Fibroblast of upper back skin (primary cell): ENCODE data around the gene SEC24C.
"Not testable (repeated sequence)": the region's sequence is repeated elsewhere in the genome, so short reads cannot be mapped to it uniquely, and the experiment has no call there.

Experiments used
- DNase-seq: peaks from one replicate; pipeline ENCODE4 v3.0.0-alpha.2; 2013

Gene SEC24C

DNA sequence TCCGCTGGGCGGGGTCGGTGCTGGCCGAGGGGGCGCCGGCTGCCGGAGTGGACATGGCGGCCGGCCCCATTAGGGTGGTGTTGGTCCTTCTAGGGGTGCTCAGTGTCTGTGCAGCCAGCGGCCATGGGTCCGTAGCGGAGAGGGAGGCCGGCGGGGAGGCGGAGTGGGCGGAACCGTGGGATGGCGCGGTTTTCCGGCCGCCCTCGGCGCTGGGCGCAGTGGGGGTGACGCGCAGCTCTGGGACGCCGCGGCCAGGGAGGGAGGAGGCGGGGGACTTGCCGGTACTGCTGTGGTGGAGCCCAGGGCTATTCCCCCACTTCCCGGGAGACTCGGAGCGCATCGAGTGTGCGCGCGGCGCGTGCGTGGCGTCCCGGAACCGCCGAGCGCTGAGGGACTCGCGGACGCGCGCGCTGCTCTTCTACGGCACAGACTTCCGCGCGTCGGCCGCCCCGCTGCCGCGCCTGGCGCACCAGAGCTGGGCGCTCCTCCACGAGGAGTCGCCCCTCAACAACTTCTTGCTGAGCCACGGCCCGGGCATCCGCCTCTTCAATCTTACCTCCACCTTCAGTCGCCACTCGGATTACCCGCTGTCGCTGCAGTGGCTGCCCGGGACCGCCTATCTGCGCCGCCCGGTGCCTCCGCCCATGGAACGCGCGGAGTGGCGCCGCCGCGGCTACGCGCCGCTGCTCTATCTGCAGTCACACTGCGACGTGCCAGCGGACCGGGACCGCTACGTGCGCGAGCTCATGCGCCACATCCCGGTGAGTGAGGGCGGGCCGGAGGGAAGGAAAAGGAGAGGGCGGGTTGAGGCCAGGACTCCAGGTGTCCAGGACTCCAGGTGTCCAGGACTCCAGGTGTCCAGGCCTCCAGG is 28.3 kb downstream of the SEC24C start:
- peak; percentile 82 for DNase-seq

DNA sequence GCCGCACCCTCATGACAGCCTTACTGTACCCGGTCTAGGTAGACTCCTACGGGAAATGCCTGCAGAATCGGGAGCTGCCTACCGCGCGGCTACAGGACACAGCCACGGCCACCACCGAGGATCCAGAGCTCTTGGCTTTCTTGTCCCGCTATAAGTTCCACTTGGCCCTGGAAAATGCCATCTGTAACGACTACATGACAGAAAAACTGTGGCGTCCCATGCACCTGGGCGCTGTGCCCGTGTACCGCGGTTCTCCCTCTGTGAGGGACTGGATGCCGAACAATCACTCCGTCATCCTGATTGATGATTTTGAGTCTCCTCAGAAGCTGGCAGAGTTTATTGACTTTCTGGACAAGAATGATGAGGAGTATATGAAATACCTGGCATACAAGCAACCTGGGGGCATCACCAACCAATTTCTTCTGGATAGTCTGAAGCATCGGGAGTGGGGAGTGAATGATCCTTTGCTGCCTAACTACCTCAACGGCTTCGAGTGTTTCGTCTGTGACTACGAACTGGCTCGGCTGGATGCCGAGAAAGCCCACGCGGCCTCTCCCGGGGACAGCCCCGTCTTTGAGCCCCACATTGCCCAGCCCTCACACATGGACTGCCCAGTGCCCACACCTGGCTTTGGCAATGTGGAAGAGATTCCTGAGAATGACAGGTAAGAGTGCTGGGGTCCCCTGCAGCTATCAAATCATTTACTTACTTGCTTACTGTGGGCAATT is 29.1 kb downstream of the SEC24C start:
- no peak for DNase-seq

DNA sequence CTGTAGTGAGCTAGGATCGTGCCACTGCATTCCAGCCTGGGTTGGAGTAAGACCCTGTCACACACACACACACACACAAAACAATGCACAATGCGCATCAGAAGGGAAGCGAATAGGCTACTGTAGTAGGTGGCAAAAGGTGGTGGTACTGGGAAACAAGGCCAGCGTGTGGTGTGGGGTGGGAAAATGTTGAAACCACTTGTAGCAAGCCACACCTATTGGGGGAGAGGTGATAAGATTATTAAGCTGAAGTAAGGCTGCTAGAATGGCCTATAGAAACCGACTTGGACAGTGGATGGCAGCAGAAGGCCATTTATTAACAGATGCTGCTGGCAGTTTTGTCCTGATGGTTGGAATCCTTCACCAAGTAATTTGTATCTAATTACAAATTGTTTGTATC is 30.5 kb downstream of the SEC24C start:
- DNase-seq, result peak; percentile 20

DNA sequence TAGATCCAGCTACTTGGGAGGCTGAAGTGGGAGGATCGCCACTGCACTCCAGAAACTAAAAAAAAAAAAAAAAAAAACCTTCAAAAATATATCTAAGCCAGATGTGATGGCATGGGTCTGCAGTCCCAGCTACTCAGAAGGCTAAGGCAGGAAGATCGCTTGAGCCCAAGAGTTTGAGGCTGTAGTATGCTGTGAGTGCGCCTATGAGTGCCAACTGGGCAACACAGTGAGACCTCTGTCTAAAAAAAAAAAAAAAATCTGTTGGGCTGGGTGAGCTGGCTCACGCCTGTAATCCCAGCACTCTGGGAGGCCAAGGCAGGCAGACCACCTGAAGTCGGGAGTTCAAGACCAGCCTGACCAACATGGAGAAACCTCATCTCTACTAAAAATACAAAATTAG is 34.8 kb downstream of the SEC24C start:
- no peak for DNase-seq

DNA sequence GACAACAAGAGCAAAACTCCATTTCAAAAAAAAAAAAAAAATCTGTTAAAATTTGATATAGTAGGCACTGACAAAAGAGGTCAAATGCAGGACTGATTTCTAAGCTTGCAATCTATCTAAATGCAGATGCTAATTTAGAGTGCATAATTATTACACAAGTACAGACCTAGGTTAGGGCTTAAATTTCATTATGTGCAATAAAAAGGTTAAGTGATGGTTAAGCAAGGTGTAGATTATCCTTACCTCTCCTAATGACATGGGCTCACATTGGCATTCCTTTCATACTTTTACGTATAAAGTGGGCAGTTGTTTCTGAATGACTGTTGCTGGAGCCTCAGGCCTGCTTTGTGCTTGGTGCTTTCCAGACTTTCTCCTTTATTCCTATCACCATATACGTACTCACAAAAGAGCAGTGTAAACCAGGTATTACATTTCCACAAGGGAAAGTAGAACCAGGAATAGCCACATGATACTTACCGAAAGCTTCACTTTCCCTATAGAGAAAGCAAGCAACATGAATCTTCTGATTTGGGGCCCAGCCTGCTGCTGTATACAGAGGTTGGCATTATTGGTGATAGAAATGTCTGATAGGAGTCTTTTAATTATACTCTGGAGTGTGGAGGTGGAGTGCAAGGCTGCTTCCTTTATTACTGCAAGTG is 35.5 kb downstream of the SEC24C start:
- no peak for DNase-seq

DNA sequence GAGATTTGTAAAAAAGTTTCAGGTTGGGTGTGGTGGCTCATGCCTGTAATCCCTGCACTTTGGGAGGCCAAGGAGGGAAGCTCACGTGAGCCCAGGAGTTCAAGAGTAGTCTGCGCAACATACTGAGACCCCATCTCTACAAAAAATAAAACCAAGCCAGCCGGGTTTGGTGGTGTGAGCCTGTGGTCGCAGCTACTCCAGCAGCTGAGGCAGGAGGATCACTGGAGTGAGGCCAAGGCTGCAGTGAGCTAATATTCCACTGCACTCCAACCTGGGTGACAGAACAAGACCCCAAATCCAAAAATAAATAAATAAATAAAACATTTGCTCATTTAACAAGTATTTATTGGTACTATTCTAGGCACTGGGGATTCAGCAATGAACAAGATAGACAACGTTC is 36.1 kb downstream of the SEC24C start:
- no peak for DNase-seq

DNA sequence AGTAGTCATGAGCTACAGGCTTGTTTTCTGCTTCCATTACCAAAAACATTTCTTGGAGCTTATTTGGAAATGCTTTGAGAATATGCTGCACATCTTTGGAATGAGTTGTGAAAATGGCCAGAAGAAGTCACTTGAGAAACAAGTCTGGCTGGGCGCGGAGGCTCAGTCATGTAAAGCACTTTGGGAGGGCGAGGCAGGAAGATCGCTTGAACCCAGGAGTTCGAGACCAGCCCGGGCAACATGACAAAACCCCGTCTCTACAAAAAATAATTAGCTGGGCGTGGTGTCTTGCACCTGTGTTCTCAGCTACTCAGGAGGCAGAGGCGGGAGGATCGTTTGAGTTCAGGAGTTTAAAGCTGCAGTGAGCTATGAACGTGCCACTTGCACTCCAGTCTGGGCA is 36.8 kb downstream of the SEC24C start:
- DNase-seq, result no peak

DNA sequence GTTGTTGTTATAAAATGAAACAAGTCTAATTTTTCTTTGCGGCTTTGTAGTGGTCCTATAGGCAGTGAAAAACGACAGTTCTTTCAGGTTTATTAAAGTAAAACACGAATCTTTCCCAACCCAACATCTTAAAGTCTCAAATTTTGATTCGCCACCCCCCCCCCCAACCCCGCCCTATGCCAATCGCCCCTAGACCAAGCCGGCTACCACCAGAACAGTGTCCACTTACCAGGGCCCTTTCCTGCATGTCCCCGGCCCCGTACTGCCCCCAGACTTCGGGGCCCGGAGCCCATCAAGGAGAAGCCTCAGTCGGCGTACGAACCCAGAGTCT is 37.3 kb downstream of the SEC24C start:
- DNase-seq, result no peak

DNA sequence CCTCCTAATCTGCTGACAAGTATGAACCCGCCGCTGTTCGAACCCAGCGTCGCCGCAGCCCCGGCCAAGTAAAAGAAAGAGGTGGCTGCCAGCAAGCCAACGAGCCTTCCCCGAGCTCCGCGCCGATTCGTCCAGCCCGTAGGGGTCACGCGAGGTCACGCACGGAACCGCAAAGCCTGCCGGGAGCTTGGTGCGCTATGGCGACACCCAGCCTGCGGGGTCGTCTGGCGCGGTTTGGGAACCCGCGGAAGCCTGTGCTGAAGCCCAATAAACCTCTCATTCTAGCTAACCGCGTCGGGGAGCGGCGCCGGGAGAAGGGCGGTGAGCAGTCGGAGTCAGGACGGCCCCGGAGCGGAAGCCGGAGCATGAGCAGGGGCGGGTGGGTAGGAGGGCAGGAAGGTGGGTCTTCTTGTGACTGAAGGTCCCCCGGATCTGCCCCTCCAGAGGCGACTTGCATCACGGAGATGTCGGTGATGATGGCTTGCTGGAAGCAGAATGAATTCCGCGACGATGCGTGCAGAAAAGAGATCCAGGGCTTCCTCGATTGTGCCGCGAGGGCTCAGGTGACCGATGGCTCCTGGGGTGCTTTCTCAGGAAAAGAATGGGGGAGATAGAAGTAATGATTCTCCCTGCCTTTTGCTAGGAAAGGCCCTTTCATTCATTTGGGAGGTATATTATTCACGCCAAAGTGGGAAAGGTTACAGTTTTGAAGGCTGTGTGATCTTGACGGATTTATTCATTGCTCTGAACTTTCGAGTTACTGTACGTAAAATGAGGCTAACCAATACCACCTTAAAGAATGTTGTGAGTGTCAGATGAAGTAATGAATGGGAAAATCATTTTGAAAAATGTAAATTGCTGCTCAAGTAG is 37.9 kb downstream of the SEC24C start, which contains the start of gene CHCHD1:
CHCHD1 (plus strand) TSS at position 170 of the 870 bp plus-strand sequence; CDS start at position 198, 28 bp downstream.
- DNase-seq, result peak; percentile 83

DNA sequence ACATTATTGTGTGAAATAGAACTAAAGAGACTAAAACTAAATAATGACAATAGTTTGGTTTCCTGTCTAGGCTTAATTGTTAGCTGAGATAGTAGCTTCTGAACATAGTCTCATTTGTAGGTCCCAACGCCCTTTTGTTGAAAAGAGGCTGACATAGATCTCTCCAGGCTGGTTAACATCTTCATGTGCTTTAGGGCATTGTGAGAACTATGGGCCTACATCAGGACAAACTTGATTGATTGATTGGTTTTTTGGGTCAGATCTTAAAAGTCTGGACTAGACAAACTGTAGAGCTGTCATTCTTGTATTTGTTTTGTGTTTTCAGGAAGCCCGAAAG is 38.5 kb downstream of the SEC24C start:
- no peak for DNase-seq

DNA sequence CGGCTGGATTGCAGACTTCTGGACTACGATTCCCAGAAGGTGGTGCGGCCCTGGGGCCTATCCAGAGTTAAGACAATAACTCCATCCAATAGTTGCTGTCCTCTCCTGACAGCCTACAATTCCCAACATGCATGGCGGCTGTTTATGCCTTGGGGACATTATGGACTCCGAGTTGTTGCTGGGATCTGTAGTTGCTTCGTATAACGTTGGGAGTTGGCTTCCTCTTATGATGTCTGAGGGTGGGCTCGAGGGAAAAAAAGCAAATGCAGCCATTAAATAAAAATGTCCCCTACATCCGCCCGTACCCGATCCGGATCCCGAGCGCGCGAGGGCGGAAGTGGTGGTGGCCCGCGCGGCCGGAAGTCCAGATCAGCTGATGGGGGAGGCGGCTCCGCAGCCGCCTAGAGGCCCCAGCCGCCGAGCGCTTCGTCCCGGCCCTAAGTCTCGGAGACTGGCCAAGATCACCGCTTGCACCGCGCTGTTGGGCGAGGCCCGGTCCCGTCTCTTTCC is 41.1 kb downstream of the SEC24C start, which contains the start of gene ZSWIM8:
ZSWIM8 (plus strand) TSS at position 396 of the 510 bp plus-strand sequence. CDS start 273 bp downstream, outside the sequence.
- DNase-seq, result peak; percentile 95

DNA sequence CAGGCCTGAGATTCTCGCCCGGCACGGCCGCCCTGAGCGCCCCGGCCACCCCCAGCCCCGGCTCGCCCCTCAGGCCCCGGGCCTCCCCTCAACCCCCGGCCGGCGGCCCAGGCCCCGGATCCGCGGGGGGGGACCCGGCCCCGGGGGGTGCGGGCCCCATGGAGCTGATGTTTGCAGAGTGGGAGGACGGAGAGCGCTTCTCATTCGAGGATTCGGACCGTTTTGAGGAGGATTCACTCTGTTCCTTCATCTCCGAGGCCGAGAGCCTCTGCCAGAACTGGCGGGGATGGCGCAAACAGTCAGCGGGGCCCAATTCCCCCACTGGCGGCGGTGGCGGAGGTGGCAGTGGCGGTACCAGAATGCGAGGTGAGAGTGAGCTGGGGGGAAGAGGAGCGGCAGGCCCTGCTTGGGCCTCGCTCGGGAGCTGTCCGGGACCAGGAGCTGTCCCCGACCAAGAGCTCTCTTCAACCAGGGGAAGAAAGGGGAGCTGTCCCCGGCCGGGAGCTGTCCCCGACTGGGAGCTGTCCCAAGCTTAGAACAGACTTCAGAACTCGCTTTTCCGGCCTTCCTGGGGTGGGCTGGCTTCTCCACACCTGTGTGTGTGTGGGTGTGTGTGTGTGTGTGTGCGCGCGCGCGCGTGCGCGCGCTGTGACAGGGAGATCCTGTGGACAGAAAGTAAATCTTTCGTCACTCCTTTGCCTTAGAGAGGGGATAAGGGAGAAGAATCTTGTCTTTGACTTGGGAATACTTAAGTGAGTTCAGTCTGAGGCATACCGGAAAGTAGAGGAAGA is 41.7 kb downstream of the SEC24C start:
- DNase-seq, result peak; percentile 24

DNA sequence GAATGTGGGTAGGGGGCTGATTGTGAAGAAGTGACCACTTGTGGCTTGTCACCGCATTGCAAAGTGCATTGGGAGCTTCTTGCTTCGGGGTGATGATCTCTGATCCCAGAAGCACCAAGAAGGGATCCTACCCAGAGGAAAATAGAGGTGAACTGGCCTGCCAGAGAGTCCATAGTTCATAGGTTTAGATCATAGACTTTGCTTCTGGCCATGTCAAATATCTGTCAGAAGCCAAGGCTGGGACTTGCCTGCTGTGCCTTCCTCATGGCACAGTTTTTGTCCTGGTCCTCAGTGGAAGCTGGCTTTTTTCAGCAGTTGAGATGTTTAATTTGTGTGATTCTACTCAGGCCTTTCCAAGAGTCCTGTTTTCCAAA is 42.3 kb downstream of the SEC24C start:
- no peak for DNase-seq

DNA sequence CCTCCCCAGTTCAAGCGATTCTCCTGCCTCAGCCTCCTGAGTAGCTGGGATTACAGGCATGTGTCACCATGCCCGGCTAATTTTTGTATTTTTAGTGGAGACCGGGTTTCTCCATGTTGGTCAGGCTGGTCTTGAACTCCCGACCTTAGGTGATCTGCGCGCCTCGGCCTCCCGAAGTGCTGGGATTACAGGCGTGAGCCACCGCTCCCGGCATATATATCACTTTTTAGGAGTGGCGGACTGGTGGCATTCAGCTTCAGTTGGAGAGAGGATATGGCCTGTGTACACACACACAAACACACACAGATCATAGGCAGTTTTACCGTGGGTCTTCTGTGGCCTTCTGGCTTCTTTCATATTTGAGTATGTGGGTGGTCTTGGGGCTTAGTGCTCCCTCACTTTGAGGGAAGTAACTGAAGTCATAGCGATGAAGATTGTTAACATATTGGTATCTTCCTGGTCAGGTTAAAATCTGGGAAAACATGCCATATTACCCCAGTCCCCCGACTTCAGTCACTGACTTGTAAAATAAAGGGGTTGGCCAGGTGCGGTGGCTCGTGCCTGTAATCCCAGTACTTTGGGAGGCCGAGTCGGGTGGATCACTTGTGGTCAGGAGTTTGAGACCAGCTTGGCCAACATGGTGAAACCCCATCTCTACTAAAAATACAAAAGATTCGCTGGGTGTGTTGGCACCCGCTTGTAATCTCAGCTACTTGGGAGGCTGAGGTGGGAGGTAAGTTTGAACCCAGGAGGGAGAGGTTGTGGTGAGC is 43.0 kb downstream of the SEC24C start:
- DNase-seq, result not testable (repeated sequence)

DNA sequence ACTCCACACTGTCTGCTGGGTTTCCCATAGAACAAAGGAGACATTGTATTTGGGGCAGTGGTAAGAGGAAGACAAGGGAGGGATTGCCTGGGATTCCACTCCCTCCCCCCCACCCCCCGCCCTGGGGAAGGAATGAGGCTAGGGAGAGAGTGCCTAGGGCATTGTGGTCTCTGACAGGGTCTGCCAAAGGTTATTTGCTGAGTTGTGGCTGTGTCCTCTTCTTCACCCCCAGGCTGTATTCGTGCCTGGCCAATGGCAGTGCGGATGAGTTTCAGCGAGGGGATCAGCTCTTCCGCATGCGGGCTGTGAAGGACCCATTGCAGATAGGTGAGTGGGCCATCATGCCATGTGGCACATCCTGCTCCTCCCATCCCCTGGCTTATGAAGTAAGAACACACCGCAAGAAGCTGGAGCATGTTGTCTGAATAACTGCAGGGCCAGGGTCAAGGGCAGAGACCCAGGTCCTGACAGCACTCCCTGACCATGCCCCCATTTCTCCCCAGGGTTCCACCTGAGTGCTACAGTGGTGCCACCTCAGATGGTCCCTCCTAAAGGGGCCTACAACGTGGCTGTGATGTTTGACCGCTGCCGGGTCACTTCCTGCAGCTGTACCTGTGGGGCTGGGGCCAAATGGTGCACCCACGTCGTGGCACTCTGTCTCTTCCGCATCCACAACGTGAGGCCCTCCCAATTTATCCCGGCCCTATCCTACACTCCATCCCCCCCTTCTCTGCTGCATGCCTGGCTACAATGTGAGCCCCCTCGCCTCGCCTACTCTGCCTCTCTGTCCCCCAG is 44.9 kb downstream of the SEC24C start:
- no peak for DNase-seq

DNA sequence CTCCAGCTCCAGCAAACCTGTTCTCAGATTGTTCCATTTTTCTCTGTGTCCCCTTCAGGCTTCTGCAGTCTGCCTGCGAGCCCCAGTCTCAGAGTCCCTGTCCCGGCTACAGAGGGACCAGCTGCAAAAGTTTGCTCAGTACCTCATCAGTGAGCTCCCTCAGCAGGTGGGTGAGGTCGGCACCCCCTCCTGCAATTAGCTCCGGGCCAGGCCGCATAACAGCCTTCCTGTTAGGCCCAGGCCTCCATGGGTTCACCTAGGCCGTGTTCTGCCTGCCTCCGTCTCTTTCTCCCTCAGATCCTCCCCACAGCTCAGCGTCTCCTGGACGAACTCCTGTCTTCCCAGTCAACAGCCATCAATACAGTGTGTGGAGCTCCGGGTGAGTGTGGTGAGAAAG is 45.5 kb downstream of the SEC24C start:
- DNase-seq, result no peak

DNA sequence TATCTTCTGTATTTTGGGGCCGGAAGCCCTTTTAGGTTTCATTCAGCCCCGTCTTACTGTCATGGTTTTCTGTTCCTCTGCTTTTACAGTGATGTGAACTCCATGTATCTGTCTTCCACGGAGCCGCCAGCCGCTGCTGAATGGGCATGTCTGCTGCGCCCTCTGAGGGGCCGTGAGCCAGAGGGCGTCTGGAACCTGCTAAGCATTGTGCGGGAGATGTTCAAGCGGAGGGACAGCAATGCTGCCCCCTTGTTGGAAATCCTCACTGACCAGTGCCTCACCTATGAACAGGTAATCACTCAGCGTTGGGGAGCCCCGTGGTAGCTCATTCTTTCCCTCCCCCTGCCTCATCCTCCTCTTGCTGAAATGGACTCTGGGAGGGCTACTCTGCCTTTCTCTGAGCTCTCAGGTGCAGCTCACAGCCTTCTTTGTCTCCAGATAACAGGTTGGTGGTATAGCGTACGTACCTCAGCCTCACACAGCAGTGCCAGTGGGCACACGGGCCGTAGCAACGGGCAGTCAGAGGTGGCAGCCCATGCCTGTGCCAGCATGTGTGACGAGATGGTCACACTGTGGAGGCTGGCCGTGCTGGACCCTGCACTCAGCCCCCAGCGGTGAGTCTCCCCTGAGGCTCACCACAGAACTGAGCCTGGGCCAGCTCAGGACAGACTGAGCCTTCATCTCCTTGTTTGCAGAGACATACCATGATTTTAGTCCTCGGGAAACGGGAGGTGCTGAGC is 46.9 kb downstream of the SEC24C start:
- no peak for DNase-seq

DNA sequence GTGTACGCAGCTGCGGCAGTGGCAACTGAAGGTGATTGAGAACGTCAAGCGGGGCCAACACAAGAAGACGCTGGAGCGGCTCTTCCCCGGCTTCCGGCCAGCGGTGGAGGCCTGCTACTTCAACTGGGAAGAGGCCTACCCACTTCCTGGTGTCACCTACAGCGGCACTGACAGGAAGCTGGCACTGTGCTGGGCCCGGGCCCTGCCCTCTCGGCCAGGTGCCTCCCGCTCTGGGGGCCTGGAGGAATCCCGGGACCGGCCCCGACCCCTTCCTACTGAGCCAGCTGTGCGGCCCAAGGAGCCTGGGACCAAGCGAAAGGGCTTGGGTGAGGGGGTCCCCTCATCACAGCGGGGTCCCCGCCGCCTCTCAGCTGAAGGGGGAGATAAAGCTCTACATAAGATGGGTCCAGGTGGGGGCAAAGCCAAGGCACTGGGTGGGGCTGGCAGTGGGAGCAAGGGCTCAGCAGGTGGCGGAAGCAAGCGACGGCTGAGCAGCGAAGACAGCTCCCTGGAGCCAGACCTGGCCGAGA is 47.8 kb downstream of the SEC24C start:
- DNase-seq, result no peak

DNA sequence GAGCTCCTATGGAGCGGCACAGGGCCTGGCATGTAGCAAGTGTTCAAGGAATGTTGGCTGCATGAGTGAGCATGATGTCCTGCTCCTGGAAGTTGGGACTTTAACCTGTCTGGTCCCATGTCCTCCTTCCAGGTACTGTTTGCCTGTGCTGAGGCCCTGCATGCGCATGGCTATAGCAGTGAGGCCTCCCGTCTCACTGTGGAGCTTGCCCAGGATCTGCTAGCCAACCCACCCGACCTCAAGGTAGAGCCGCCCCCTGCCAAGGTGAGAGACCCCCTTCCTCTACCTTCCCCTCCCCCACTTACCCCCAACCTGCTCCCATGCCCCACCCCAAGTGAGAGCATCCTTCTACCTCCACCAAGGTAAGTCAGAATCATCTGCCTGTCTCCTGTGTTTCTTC is 49.3 kb downstream of the SEC24C start:
- no peak for DNase-seq
